Chondrocyte (in vitro differentiated cells): ENCODE results near the gene IFIT1B. TPM values are rescaled to one million over a fixed set of nuclear protein-coding genes. Genes with fewer than 3 reads are reported as not detected.

Experiments used
- DNase-seq: peaks from one replicate; pipeline ENCODE4 v3.0.0; 2021; ENCODE audit warnings: mixed read lengths, low spot score
- H3K27ac Mint-ChIP-seq: one replicate; pipeline ENCODE4 v1.8.0; 2021; ENCODE audit warnings: mild to moderate bottlenecking, moderate library complexity, mixed read lengths; ENCODE audit not compliant: unreplicated experiment
- H3K27me3 Mint-ChIP-seq: 2 replicates; pipeline ENCODE4 v1.8.0; 2021; ENCODE audit warnings: low read depth, mixed read lengths
- H3K36me3 Mint-ChIP-seq: 2 replicates; pipeline ENCODE4 v1.8.0; 2021; ENCODE audit warnings: low read depth, mixed read lengths
- H3K4me1 Mint-ChIP-seq: 2 replicates; pipeline ENCODE4 v1.8.0; 2021; ENCODE audit warnings: low read depth, mild to moderate bottlenecking, mixed read lengths
- H3K4me3 Mint-ChIP-seq: one replicate; pipeline ENCODE4 v1.8.0; 2021; ENCODE audit warnings: mild to moderate bottlenecking, moderate library complexity, mixed read lengths; ENCODE audit not compliant: unreplicated experiment
- H3K9me3 Mint-ChIP-seq: 2 replicates; pipeline ENCODE4 v1.8.0; 2021; ENCODE audit warnings: low read depth, mixed read lengths
- total RNA-seq: library from RNA; stranded (reverse); gene quantifications from 3 replicates; pipeline ENCODE4 v1.2.1, GENCODE V29; 2021
- TF ChIP-seq, protein P1 (sequence below): fragments of 200-600 bp; sonication (generic); IDR thresholded peaks from 2 replicates; pipeline ENCODE4 v1.5.0; 2021; ENCODE audit warnings: antibody characterized with exemption, mild to moderate bottlenecking, moderate library complexity

Gene IFIT1B
- total RNA-seq, 1 donor from 2014 or later: not detected

DNA sequence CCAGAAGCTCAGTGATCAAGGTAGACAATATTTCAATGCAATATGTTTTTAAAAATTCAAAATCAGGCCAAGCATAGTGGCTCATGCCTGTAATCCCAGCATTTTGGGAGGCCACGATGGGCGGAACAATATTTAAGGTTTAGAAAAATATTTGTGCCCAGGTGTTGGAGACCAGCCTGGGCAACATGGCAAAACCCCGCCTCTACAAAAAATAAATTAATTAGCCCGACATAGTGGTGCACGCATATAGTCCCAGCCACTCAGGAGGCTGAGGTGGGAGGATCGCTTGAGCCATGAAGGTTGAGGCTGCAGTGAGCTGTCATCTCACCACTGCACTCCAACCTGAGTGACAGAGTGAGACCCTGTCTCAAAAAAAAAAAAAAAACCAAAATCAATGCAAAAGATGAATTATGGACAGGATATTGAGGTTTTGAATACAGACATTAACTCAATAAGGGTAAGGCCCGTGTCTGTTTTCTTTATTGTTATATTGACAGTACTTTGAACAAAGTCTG, 35.6 kb downstream of the IFIT1B start:
- TF ChIP-seq, protein P1, sequence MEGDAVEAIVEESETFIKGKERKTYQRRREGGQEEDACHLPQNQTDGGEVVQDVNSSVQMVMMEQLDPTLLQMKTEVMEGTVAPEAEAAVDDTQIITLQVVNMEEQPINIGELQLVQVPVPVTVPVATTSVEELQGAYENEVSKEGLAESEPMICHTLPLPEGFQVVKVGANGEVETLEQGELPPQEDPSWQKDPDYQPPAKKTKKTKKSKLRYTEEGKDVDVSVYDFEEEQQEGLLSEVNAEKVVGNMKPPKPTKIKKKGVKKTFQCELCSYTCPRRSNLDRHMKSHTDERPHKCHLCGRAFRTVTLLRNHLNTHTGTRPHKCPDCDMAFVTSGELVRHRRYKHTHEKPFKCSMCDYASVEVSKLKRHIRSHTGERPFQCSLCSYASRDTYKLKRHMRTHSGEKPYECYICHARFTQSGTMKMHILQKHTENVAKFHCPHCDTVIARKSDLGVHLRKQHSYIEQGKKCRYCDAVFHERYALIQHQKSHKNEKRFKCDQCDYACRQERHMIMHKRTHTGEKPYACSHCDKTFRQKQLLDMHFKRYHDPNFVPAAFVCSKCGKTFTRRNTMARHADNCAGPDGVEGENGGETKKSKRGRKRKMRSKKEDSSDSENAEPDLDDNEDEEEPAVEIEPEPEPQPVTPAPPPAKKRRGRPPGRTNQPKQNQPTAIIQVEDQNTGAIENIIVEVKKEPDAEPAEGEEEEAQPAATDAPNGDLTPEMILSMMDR: no peak
- Mint-ChIP-seq H3K9me3 (no peaks in the 10 kb centered on the region), H3K4me1 (peaks cover 22% of the 10 kb centered on the region), H3K27me3 (no peaks in the 10 kb centered on the region), H3K27ac (peak overlapping the region; percentile 94), H3K36me3 (peaks cover 4% of the 10 kb centered on the region), H3K4me3 (peak overlapping the region; percentile 79)
- no peak for DNase-seq

DNA sequence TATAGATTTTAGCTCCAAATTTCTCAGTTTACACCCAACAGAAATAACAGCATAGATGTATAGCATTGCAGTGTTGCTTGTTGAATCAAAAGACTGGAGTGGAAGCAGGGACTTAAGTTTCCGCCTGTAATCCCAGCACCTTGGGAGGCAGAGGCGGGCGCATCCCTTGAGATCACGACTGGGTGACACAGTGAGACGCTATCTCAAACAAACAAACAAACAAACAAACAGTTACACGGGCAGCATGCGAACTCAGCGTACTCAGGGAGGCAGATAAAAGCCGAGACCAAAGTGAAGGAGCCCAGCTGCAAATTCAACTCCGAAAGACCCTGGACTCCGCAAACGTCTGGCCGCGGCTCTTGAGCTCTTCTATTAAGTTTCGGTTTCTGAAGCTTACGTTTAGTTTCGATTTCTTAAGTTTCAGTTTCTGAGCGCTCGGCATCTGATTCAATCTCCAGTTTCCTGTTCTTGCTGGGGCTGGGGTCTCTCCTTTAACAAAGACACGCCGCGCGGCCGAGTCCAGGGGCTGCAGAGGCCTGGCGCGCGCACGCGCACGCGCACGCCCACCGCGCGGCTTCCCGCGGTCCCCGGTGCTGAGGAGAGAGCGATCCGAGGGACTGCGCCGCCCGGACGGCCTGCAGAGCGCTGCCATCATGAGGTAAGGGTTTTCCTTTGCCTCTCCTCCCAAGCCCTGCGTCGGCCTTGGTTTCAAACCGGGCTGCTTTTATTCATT, 36.5 kb downstream of the IFIT1B start, which contains the start of gene IFIT5:
TSS of gene IFIT5 (plus strand) at position 423 of the 733 bp plus-strand sequence. CDS start at position 654, 231 bp downstream.
- TF ChIP-seq, protein P1: peak; percentile 51
- Mint-ChIP-seq H3K4me3 (peak within 1 kb of the TSS; percentile 79), H3K27me3 (no peaks in the 10 kb centered on the region), H3K27ac (peak within 1 kb of the TSS; percentile 95), H3K4me1 (peaks cover 22% of the 10 kb centered on the region), H3K36me3 (peaks cover 4% of the 10 kb centered on the region), H3K9me3 (no peaks in the 10 kb centered on the region)
- no peak for DNase-seq

DNA sequence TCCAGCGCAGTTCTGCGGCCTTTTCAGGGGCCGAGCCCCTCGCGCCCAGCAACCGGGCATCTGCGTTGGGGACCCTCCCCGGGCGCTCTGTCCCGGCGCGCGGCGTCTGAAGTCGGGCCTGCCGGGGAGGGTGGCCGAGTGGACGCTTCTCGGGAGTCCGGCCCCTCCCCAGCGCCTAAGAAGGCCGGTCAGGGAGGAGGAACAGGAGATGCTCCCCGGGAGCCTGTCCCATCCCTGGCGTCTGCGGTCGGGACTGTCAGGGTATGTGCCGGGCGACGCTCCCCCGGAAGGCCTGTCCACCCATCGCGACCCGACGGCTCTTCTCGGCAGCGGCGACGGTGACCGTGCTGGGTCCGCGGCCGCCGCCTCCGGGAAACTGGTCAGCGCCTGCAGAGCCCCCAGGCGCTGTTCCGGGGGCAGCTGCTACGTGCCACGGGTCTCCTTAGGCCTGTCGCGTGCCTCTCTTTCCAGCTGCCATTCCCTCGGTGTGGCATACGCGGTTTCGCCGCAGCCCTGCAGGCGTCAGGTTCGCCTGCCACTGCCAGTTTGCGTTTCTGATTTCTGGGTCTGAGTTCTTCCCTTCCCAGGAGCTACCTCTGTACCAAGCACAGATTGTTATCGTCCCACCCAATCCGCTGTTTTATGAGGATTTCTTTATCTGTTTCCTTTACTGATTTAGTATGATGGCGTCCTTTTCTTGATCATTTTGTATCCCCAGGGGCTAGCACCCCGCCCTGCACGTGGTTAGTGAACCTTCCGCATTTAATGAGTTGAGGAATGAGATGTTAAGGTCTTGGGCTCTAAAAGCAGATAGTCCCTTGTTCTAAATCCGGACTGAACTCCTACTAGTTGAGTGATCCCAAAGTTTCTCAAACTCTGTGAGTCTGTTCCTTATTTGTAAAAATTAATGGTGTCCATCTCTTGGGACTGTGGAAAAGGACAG, 37.3 kb downstream of the IFIT1B start:
- peak overlapping the region; percentile 95 for H3K27ac Mint-ChIP-seq
- H3K9me3 Mint-ChIP-seq: no peaks in the 10 kb centered on the region
- H3K4me1 Mint-ChIP-seq: peaks cover 26% of the 10 kb centered on the region
- H3K4me3 Mint-ChIP-seq: peak overlapping the region; percentile 79
- no peak for DNase-seq
- H3K27me3 Mint-ChIP-seq: no peaks in the 10 kb centered on the region
- TF ChIP-seq, protein P1: peak; percentile 38
- peaks cover 4% of the 10 kb centered on the region for H3K36me3 Mint-ChIP-seq

DNA sequence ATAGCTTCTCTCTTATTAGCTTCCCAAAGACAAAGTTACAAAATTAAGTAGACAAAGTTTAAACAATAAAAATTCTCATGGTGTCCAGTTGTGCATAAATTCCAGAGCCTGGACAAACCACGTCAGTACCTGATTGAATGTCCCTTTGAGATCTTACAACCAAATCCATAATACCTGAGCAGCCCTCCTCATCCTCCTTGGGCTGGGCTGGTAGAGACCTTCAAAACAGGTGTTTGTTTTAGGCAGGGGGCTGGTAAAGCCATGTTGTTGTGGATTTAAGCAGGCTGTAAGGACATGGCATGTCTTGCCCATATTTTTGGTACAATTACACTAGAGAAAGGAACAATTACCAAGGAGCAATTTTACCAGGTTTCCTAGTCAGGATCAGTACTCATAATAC, 38.6 kb downstream of the IFIT1B start:
- H3K36me3 Mint-ChIP-seq: peaks cover 4% of the 10 kb centered on the region
- no peak for DNase-seq
- peaks cover 26% of the 10 kb centered on the region for H3K4me1 Mint-ChIP-seq
- no peak overlapping the region for H3K4me3 Mint-ChIP-seq
- TF ChIP-seq, protein P1: no peak
- no peak overlapping the region for H3K27ac Mint-ChIP-seq
- no peaks in the 10 kb centered on the region for H3K9me3 Mint-ChIP-seq
- no peaks in the 10 kb centered on the region for H3K27me3 Mint-ChIP-seq

DNA sequence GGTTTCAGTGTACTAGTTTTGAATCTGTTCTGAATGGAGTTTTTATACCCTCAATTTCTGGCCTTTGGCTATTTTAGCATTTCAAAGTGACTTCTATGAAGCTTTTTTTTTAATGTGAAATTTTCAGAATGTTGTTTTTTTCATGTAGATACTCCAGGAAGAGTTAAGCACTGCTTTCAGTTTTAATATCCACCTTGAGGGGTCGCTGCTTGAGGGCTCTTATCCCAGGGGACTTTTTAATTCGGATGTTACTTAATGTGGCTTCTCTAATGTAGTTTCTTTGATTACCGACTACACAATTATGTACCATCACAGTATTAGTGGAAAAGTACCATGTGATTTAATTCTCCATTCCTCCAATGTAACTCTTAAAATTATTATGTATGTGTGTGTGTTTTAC, 41.7 kb downstream of the IFIT1B start:
- no peak for DNase-seq
- TF ChIP-seq, protein P1: peak; percentile 74
- peaks cover 2% of the 10 kb centered on the region for H3K36me3 Mint-ChIP-seq
- H3K9me3 Mint-ChIP-seq: no peaks in the 10 kb centered on the region
- H3K4me3 Mint-ChIP-seq: no peak overlapping the region
- peaks cover 17% of the 10 kb centered on the region for H3K4me1 Mint-ChIP-seq
- H3K27me3 Mint-ChIP-seq: no peaks in the 10 kb centered on the region
- H3K27ac Mint-ChIP-seq: no peak overlapping the region
